GM20431 (cell line): ENCODE results near the gene KLHL3.
"Not testable (repeated sequence)": the region's sequence is repeated elsewhere in the genome, so short reads cannot be mapped to it uniquely, and the experiment has no call there.

ENCODE experiments used
- in situ Hi-C: fragments of 300-500 bp; cut with MseI, MboI; formaldehyde crosslinking; loops from one replicate; pipeline ENCODE4 v1.15.0; 2020; ENCODE audit warnings: low sequenced_read_pairs; ENCODE audit not compliant: unreplicated experiment

KLHL3 gene

DNA sequence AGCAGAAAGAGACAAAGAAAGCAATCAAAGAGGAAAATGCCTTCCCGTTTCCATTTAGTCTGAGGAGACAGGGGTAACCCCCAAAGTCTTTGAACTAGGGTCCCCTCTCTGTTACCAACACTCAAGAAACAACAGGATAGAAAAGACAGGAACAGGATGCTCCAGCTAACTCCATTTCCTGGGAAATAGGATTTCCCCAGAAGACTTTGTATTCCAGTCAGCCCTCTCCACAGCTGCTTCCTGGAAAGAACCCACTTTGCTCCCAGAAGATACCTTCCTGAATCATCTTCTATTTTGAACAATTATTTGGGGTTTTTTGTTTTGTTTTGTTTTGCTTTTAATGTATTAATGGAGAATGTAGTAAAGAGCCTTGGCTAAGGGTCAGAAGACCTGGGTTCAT lies 56.0 kb downstream of the KLHL3 start:
- in situ Hi-C loops: no loop called here

GRCh38 chr5:137679195-137679594 lies 56.7 kb downstream of the KLHL3 start:
- in situ Hi-C loops: no loop called here

DNA sequence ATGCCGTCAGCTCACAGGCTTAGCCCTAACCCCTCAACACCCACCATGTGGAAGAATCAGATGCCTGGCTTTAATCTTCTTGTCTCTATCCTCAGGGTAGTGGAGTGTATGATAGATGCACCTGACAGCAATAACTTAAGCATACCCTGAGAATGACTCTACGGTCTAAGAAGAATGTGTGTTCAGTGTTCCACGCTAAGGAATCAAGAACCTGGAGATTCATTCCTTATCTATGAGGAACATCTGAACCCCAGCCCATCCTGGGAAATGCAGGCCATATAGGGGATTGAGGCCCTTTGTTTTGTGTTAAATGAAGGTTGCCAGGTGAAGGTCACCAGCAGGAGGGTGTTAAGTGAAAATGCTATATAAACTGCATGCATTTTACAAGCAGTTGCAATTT lies 63.0 kb downstream of the KLHL3 start:
- in situ Hi-C loops: no loop called here

DNA sequence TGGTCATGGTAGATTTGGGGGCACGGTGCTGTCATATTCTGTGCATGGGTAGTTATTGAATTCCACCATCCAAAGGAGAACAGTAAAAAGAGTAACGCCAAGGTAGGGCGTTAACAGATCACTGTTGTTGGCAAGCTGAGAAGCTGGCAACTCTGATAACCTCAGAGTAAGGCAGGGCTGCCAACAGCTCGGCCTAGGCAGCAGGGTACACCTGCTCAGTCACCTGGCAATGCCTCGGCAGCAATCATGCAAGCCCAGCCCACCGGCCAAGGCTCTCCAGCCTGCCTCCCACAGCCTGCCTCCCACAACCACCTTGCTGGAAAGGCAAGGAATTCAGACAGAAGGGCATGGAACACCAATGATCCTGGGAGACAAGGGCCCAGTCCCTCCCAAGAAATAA lies 63.9 kb downstream of the KLHL3 start:
- in situ Hi-C loops: no loop called here

GRCh38 chr5:137669811-137670210 lies 66.1 kb downstream of the KLHL3 start:
- in situ Hi-C loops: no loop called here

DNA sequence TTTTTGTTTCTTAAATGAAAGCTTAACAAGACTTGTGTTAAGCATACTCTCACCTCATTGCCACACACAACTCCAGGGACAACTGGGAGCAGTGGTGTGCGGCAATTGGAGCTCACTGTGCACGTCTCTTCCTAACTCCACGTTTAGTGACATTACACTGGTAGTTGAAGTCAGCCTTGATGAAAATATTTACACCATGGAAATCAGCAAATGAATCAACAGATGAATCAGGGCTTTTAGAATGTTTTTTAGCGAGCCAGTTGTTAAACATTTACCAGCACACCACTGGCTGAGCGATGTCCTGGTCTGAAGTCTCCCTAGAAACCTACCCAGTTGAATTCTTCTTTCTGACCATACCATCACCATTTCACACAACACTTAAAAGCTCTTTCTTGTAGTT lies 67.3 kb downstream of the KLHL3 start:
- in situ Hi-C loops: no loop called here

GRCh38 chr5:137667341-137667740 lies 68.5 kb downstream of the KLHL3 start:
- in situ Hi-C loops: no loop called here

GRCh38 chr5:137666901-137667300 lies 69.0 kb downstream of the KLHL3 start:
- in situ Hi-C loops: no loop called here

DNA sequence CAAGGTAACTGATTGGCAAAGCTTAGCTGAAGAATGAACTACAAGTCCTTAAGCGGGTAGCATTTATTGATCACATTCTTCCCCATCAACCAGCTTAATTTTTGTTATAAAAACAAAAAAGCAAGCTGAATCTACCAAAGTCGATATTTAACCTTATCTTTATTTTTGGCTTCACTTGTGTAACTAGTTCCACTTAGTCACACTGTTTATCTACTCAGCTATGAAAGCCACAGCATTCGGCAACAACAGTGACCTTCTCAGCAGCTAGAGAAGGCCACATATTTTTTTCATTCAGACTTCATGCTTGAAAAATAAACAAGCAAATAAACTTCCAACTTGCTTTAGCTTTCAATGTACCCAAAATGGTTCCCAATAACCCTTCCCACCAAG lies 69.4 kb downstream of the KLHL3 start:
- in situ Hi-C loops: no loop called here

- in situ Hi-C loops: no loop called here
Observed at GRCh38 chr5:137665678-137666460, 70.0 kb downstream of the KLHL3 start.

DNA sequence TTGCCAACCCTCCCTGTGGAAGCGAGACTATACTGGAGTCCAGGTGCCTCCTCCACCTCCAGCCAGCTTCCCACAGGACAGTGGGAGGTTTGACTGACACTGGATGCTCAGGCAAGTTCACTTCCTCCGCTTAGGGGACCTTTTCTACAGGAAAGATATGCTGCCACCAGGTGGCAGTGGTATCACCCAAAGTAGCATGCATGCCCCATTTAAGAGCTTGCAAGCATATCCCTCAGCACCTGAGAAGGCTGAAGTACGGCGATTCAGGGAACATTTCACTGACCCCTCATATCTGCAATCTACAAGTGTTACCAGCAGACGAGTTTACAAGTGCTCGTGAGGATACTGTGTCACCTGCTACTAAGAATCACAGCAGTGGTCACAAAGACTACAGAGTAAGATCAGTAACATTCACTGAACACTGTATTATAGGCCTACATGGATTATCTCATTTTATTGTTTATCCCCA lies 75.5 kb downstream of the KLHL3 start:
- in situ Hi-C loops: no loop called here

- in situ Hi-C loops: loop anchor here (10.0 kb wide), 1 partner anchor 76 kb away; the partner anchor contains the start of gene KLHL3
Observed at GRCh38 chr5:137659209-137659608, 76.7 kb downstream of the KLHL3 start.

DNA sequence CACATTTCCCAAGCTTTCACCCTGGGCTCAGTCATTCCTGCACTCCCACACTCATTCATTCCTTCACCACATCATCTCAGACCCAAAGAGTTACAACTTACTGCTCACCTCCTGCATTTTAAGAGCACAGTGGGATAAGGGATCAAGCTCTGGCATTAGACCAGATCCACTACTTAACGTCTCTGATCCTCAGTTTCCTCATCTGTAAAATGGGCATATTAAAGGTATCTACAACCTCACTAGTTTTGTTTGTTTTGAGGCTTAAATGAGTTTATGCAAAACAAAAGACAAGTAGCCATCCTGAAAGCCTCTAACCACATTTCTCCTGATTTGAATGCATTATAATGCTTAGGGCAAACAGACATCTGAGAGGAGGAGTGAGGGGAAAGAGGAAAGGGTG lies 77.6 kb downstream of the KLHL3 start:
- in situ Hi-C loops: loop anchor here (10.0 kb wide), 1 partner anchor 76 kb away; the partner anchor contains the start of gene KLHL3

DNA sequence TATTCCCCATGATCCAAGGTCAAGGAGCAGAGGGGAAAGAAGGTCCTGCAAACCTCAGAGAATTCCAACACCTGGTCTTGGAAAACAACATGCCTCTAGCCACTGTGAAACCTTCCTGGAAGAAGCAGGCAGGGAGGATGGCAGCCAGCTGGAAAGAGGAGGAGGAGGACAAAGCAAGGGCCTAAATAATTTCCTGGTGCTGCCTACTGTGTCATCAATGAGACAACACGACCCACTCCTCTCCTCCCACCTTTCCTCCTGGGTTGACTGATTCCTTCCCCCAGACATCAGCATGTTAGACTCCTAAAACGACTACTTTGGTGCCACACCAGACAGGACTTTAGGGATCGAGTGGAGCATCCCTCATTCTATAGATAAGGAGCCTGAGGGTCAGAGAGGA lies 78.8 kb downstream of the KLHL3 start:
- in situ Hi-C loops: loop anchor here (10.0 kb wide), 1 partner anchor 78 kb away; the partner anchor contains the start of gene KLHL3

DNA sequence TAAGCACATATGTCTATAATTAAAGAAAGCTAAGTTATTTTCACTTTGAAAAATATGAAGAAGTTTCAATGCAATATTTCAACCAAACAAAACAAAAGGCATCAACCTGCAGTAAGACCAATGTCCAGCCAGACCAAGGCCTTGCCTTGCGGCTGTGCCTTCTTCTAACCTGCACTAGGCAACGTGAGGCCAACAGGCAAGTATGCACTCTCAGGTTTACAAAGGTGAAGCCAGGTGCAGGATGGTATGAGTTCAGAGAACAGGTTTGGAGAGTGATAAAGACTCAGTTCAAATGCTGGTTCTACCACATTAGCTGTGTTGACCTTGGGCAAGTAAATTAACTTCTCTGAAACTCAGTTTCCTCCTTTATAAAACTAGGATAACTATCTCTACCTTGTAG lies 79.3 kb downstream of the KLHL3 start:
- in situ Hi-C loops: loop anchor here (10.0 kb wide), 1 partner anchor 78 kb away; the partner anchor contains the start of gene KLHL3

GRCh38 chr5:137651022-137651421 lies 84.9 kb downstream of the KLHL3 start:
- in situ Hi-C loops: loop anchor here (10.0 kb wide), 1 partner anchor 84 kb away; the partner anchor contains the start of gene KLHL3

DNA sequence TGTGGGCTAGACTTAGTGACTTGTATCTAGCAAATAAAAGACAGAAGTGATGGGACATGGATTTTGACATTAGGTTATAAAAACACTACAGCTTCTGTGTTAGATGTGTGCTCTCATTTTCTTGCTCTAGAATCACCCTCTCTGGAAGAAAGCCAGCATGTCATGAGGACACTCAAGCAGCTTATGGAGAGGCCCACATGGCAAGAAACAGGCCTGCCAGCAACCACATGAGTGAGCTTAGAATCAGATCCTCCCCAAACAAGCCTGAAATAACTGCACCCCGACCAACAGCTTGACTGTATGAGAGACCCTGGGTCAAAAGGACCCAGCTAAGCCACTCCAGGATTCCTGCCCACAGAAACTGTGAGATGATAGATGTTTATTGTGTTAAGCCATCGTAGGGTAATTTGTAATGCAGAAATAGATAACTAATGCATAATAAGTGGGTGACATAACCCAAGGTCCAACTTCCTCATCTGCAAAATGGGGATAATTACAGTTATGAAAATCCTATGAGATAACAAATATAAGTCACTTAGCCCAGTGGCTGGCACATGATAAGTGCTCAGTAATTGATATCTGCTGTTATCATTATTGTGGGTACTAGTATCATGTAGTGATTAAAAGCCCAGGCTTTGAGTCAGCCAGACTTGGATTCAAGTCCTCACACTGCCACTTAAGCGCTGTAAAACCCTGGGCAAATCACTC lies 86.5 kb downstream of the KLHL3 start:
- in situ Hi-C loops: no loop called here

GRCh38 chr5:137648361-137648760 lies 87.5 kb downstream of the KLHL3 start:
- in situ Hi-C loops: no loop called here

- in situ Hi-C loops: no loop called here
Observed at GRCh38 chr5:137647401-137647800, 88.5 kb downstream of the KLHL3 start.

DNA sequence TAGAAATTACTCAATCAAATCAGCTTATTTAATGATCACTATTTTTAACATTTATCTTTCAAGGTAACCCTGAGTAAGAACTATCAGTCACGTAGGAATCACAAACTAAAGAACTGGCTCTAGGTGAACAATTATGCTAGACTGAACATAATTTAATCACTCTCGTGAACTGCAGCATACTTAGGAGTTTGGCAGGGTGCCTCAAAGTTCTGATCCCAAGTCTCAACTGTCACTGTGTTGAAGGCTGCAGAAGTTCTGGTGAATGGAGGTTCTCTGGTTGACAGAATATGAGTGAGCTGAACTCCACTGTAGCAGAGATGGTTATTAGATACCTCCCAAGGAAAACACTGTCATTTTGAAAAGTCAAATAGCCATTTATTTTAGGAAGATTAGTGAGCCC lies 89.1 kb downstream of the KLHL3 start:
- in situ Hi-C loops: no loop called here

GRCh38 chr5:137643081-137643480 lies 92.8 kb downstream of the KLHL3 start:
- in situ Hi-C loops: not testable (repeated sequence)
